Progenitor cell of endocrine pancreas (in vitro differentiated cells): ENCODE measurements around the gene ELAVL1. TPM values are rescaled to one million over a fixed set of nuclear protein-coding genes. Genes with fewer than 3 reads are reported as not detected.
A peak's percentile ranks its signal among the peaks of the same experiment; 100 is the strongest.

Experiments used
- DNase-seq: peaks from one replicate; pipeline ENCODE4 v3.0.0; 2021; ENCODE audit warnings: low spot score; ENCODE audit not compliant: unreplicated experiment
- H3K27ac Mint-ChIP-seq: 2 replicates; pipeline ENCODE4 v1.8.0; 2021; ENCODE audit warnings: mild to moderate bottlenecking, moderate library complexity, mixed read lengths
- H3K27me3 Mint-ChIP-seq: 2 replicates; pipeline ENCODE4 v1.8.0; 2021; ENCODE audit warnings: mixed read lengths
- H3K36me3 Mint-ChIP-seq: 2 replicates; pipeline ENCODE4 v1.8.0; 2022; ENCODE audit warnings: mixed read lengths; ENCODE audit not compliant: insufficient read depth
- H3K4me1 Mint-ChIP-seq: 2 replicates; pipeline ENCODE4 v1.8.0; 2021; ENCODE audit warnings: low read depth, mixed read lengths
- H3K4me3 Mint-ChIP-seq: 2 replicates; pipeline ENCODE4 v1.8.0; 2021; ENCODE audit warnings: low read depth, mild to moderate bottlenecking, moderate library complexity, mixed read lengths
- H3K9me3 Mint-ChIP-seq: 2 replicates; pipeline ENCODE4 v1.8.0; 2021; ENCODE audit warnings: low read depth, mixed read lengths
- total RNA-seq: library from RNA; stranded (reverse); gene quantifications from 2 replicates; pipeline ENCODE4 v1.2.1, GENCODE V29; 2021
- TF ChIP-seq, protein P1 (sequence below): fragments of 200-600 bp; sonication (generic); IDR thresholded peaks from one replicate; pipeline ENCODE4 v1.5.0; 2021; ENCODE audit warnings: antibody characterized with exemption, mild to moderate bottlenecking; ENCODE audit not compliant: unreplicated experiment

The ELAVL1 gene
- total RNA-seq, 1 donor from 2014 or later = 130 TPM

DNA sequence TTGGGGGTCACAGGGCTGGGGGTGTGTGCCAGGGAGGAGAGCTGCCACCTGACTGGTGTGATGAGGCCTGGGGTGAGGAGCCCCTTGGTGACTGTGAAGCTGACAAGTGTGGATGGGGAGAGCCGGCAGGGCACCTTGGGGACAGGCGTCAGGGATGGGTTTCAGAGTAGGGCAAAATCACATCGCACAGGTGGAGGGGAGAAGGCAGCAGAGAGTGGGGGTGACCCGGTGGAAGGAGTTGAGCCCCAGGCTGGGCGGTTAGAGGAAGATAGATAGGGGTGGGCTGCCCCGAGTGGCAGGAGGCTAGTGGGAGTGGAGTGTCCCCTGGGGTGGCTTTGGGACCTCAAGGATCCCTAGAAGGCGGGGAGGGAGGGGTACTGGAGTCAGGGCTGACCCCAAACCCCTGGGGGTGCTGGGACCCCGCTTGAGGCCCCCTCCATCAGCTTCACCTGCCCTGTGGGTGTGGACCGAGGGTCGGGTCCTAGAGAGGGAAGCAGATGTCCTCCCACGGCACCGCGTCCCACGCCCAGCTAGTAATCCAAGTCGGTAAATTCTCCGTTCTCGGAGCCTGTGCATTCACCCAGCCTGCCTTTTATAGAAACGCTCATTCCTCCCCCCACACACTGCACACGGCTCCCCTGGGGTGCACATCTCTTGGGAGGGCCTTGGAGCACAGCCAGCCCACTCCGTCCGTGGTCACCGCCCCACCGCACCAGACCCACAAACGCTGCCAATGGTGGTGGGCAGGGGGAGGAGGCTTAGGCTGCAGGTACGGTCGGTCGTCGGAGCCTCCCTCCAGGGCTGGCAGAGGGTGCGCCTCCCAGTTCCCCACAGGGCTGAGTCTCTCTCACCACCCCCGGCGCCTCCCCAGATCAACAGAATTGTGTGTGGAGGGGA is 81.9 kb downstream of the ELAVL1 start:
- H3K4me3 Mint-ChIP-seq = peak overlapping the region; percentile 31
- H3K36me3 Mint-ChIP-seq = peaks cover 4% of the 10 kb centered on the region
- TF ChIP-seq, protein P1, sequence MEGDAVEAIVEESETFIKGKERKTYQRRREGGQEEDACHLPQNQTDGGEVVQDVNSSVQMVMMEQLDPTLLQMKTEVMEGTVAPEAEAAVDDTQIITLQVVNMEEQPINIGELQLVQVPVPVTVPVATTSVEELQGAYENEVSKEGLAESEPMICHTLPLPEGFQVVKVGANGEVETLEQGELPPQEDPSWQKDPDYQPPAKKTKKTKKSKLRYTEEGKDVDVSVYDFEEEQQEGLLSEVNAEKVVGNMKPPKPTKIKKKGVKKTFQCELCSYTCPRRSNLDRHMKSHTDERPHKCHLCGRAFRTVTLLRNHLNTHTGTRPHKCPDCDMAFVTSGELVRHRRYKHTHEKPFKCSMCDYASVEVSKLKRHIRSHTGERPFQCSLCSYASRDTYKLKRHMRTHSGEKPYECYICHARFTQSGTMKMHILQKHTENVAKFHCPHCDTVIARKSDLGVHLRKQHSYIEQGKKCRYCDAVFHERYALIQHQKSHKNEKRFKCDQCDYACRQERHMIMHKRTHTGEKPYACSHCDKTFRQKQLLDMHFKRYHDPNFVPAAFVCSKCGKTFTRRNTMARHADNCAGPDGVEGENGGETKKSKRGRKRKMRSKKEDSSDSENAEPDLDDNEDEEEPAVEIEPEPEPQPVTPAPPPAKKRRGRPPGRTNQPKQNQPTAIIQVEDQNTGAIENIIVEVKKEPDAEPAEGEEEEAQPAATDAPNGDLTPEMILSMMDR = no peak
- H3K27ac Mint-ChIP-seq = peak overlapping the region; percentile 18
- no peaks in the 10 kb centered on the region for H3K9me3 Mint-ChIP-seq
- peaks cover 4% of the 10 kb centered on the region for H3K27me3 Mint-ChIP-seq
- peaks cover 15% of the 10 kb centered on the region for H3K4me1 Mint-ChIP-seq
- DNase-seq = no peak

- no peak for DNase-seq
- peaks cover 4% of the 10 kb centered on the region for H3K36me3 Mint-ChIP-seq
- H3K27me3 Mint-ChIP-seq = peaks cover 12% of the 10 kb centered on the region
- TF ChIP-seq, protein P1 = no peak
- no peaks in the 10 kb centered on the region for H3K9me3 Mint-ChIP-seq
- no peak overlapping the region for H3K4me3 Mint-ChIP-seq
- H3K27ac Mint-ChIP-seq = no peak overlapping the region
- H3K4me1 Mint-ChIP-seq = peaks cover 18% of the 10 kb centered on the region
Observed at GRCh38 chr19:7922836-7923195, 82.6 kb downstream of the ELAVL1 start.

GRCh38 chr19:7921967-7922835 is 83.2 kb downstream of the ELAVL1 start:
- TF ChIP-seq, protein P1 = no peak
- peaks cover 12% of the 10 kb centered on the region for H3K27me3 Mint-ChIP-seq
- H3K27ac Mint-ChIP-seq = no peak overlapping the region
- H3K4me3 Mint-ChIP-seq = no peak overlapping the region
- peaks cover 4% of the 10 kb centered on the region for H3K36me3 Mint-ChIP-seq
- no peaks in the 10 kb centered on the region for H3K9me3 Mint-ChIP-seq
- no peak for DNase-seq
- peaks cover 18% of the 10 kb centered on the region for H3K4me1 Mint-ChIP-seq

DNA sequence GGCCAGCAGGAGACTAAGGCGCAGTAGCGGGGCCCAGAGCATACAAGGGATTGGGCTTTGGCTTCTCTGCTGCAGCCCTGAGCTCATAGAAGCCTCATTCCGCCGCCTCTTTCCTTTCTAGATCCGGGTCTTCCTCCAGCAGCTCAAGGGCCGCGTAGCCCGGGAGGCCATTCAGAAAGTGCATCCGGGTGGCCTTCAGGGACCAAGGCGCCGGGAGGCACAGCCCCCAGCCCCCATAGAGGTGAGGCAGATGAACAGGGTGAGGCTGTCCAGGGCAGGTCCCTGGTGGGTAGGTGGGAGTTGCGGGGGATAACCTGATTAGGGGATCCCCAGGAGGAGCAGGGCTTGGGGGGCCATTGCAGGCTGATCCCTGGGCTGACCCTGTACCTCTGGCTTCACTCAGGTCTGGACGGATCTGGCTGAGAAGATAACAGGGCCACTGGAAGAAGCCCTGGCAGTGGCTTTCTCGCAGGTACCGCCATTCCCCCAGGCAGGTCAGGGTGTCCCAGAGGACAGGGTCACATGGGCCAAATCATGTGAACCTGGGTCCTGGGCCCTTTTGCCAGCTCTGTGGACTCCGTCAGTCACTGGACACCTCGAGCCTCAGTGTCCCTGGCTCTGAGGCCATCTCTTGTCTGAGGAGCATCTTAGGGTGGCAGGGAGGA is 84.0 kb downstream of the ELAVL1 start:
- Mint-ChIP-seq H3K36me3 (peaks cover 3% of the 10 kb centered on the region), H3K9me3 (no peaks in the 10 kb centered on the region), H3K4me3 (peak overlapping the region; percentile 70), H3K27me3 (peaks cover 17% of the 10 kb centered on the region), H3K27ac (no peak overlapping the region), H3K4me1 (peaks cover 18% of the 10 kb centered on the region)
- no peak for DNase-seq
- TF ChIP-seq, protein P1 = no peak
